H1 (cell line): ENCODE data around the gene MFN1. TPM values are rescaled to one million over a fixed set of nuclear protein-coding genes. Genes with fewer than 3 reads are reported as not detected.

Source experiments
- CTCF ChIA-PET: fragments of 300-600 bp; sonication (Branson Sonifier 250); formaldehyde crosslinking; loops from one replicate; lab custom pipeline; 2021; ENCODE audit not compliant: partially characterized antibody; lab: Charles Lee
- POLR2A ChIA-PET: fragments of 300-600 bp; sonication (Branson Sonifier 250); formaldehyde crosslinking; loops from one replicate; lab custom pipeline; 2021; ENCODE audit warnings: inconsistent platforms; ENCODE audit not compliant: partially characterized antibody; lab: Charles Lee
- DNase-seq, 2 experiments: peaks; one replicate each; pipeline versions ENCODE4 v3.0.0 to v3.0.0-alpha.2; 2010 to 2022; ENCODE audit warnings: low spot score in 2 of 2, low read depth in 1 of 2, mixed read lengths in 1 of 2
- FAIRE-seq: peaks from 2 replicates; lab custom pipeline; 2011; peaks lifted over from hg19 to GRCh38; lab: Jason Lieb, UNC
- H2AFZ ChIP-seq: 2 replicates; pipeline ENCODE4 v1.8.1; 2012; ENCODE audit warnings: low read length, inconsistent platforms
- H2AK5ac ChIP-seq: 2 replicates; pipeline ENCODE4 v1.6.1; 2013; ENCODE audit warnings: low read depth, low read length
- H2BK120ac ChIP-seq: replicated peaks from 2 replicates; pipeline ENCODE3; 2013; ENCODE audit warnings: low read depth, low read length, inconsistent platforms
- H2BK12ac ChIP-seq: 2 replicates; pipeline ENCODE4 v1.6.1; 2013; ENCODE audit warnings: low read depth, low read length
- H2BK15ac ChIP-seq: 2 replicates; pipeline ENCODE4 v1.6.1; 2013; ENCODE audit warnings: low read length
- H2BK20ac ChIP-seq: 2 replicates; pipeline ENCODE4 v1.6.1; 2013; ENCODE audit warnings: low read length
- H2BK5ac ChIP-seq: 2 replicates; pipeline ENCODE4 v1.6.1; 2013; ENCODE audit warnings: low read depth, low read length
- H3K14ac ChIP-seq: 2 replicates; pipeline ENCODE4 v1.6.1; 2013; ENCODE audit warnings: inconsistent platforms; ENCODE audit not compliant: insufficient read length
- H3K18ac ChIP-seq: 2 replicates; pipeline ENCODE4 v1.6.1; 2013; ENCODE audit warnings: low read length; ENCODE audit errors: extremely low read depth
- H3K23ac ChIP-seq: 2 replicates; pipeline ENCODE4 v1.6.1; 2013; ENCODE audit warnings: inconsistent platforms; ENCODE audit not compliant: insufficient read length
- H3K23me2 ChIP-seq: 2 replicates; pipeline ENCODE4 v1.6.1; 2013; ENCODE audit warnings: low read depth, low read length
- H3K27ac ChIP-seq: 2 replicates; pipeline ENCODE4 v1.6.1; 2011; ENCODE audit warnings: low read depth, low read length, inconsistent platforms
- H3K27me3 ChIP-seq, 4 experiments: replicated peaks in 1 of 4; 1 replicate in 1 of 4; 2 replicates in 3 of 4; pipeline versions ENCODE4 v1.6.1 to v1.8.1; 2011 to 2013; ENCODE audit warnings: low read length in 3 of 4, mild to moderate bottlenecking in 3 of 4, inconsistent platforms in 2 of 4, mixed read lengths in 2 of 4, moderate library complexity in 1 of 4; ENCODE audit not compliant: control insufficient read depth in 3 of 4, insufficient read depth in 3 of 4; ENCODE audit errors: extremely low read depth in 1 of 4
- H3K36me3 ChIP-seq, 4 experiments: 2 replicates each; pipeline versions ENCODE4 v1.6.1 to v1.8.1; 2011 to 2013; ENCODE audit warnings: mild to moderate bottlenecking in 4 of 4, low read length in 3 of 4, moderate library complexity in 2 of 4, control low read depth in 1 of 4, inconsistent platforms in 1 of 4; ENCODE audit not compliant: insufficient read depth in 4 of 4, control insufficient read depth in 2 of 4
- H3K4ac ChIP-seq: replicated peaks from 2 replicates; pipeline ENCODE3; 2013; ENCODE audit warnings: low read length, low read depth, mixed read lengths, inconsistent platforms; ENCODE audit not compliant: insufficient read length
- H3K4me1 ChIP-seq, 4 experiments: replicated peaks in 1 of 4; 1 replicate in 1 of 4; 2 replicates in 3 of 4; pipeline versions ENCODE4 v1.6.1 to v1.8.1; 2011 to 2013; ENCODE audit warnings: low read length in 3 of 4, inconsistent platforms in 2 of 4, mixed read lengths in 1 of 4; ENCODE audit not compliant: insufficient read depth in 4 of 4, control insufficient read depth in 3 of 4
- H3K4me2 ChIP-seq, 2 experiments: 2 replicates each; pipeline versions ENCODE4 v1.6.1 to v1.8.1; 2011 to 2013; ENCODE audit warnings: low read depth in 2 of 2, low read length in 2 of 2, control low read depth in 1 of 2, inconsistent platforms in 1 of 2, mild to moderate bottlenecking in 1 of 2; ENCODE audit not compliant: insufficient read depth in 1 of 2
- H3K4me3 ChIP-seq, 4 experiments: fragments of 200-600, 300-600 bp in 1 of 4; sonication (generic), shearing (Covaris generic), sonication (Bioruptor Twin) in 1 of 4; 2 replicates each; pipeline versions ENCODE4 v1.5.1 to v1.8.1; 2011 to 2016; ENCODE audit warnings: low read length in 4 of 4, low read depth in 3 of 4, control low read depth in 2 of 4, inconsistent platforms in 2 of 4, mild to moderate bottlenecking in 2 of 4, mixed read lengths in 1 of 4, moderate library complexity in 1 of 4; ENCODE audit not compliant: insufficient read depth in 2 of 4; ENCODE audit errors: extremely low read depth in 1 of 4
- H3K56ac ChIP-seq: replicated peaks from 2 replicates; pipeline ENCODE3; 2013; ENCODE audit warnings: low read depth, mild to moderate bottlenecking, mixed read lengths, low read length, inconsistent platforms; ENCODE audit not compliant: insufficient read length
- H3K79me1 ChIP-seq: 2 replicates; pipeline ENCODE4 v1.6.1; 2013; ENCODE audit warnings: low read depth, low read length, control low read depth
- H3K79me2 ChIP-seq, 2 experiments: 2 replicates each; pipeline versions ENCODE4 v1.6.1 to v1.8.1; 2012 to 2013; ENCODE audit warnings: low read length in 2 of 2, mild to moderate bottlenecking in 2 of 2, inconsistent platforms in 1 of 2; ENCODE audit not compliant: insufficient read depth in 2 of 2, control insufficient read depth in 1 of 2
- H3K9ac ChIP-seq, 4 experiments: replicated peaks in 1 of 4; 1 replicate in 1 of 4; 2 replicates in 3 of 4; pipeline versions ENCODE4 v1.6.1 to v1.8.1; 2011 to 2013; ENCODE audit warnings: low read depth in 3 of 4, low read length in 3 of 4, control low read depth in 2 of 4, mild to moderate bottlenecking in 2 of 4, moderate library complexity in 2 of 4, inconsistent platforms in 1 of 4; ENCODE audit errors: extremely low read depth in 1 of 4
- H3K9me3 ChIP-seq, 2 experiments: 2 replicates each; pipeline versions ENCODE4 v1.6.1 to v1.8.1; 2012 to 2013; ENCODE audit warnings: mild to moderate bottlenecking in 2 of 2, moderate library complexity in 2 of 2, control low read depth in 1 of 2, inconsistent platforms in 1 of 2, low read depth in 1 of 2, low read length in 1 of 2, mixed read lengths in 1 of 2; ENCODE audit not compliant: insufficient read depth in 2 of 2
- H4K20me1 ChIP-seq, 2 experiments: replicated peaks in 1 of 2; 2 replicates each; pipeline versions ENCODE3 to v1.8.1; 2011 to 2013; ENCODE audit warnings: inconsistent platforms in 2 of 2, low read length in 2 of 2, mild to moderate bottlenecking in 1 of 2; ENCODE audit not compliant: insufficient read depth in 2 of 2, control insufficient read depth in 1 of 2
- H4K5ac ChIP-seq: 2 replicates; pipeline ENCODE4 v1.6.1; 2013; ENCODE audit warnings: low read length, low read depth, mixed read lengths, inconsistent platforms; ENCODE audit not compliant: insufficient read length
- H4K8ac ChIP-seq: 2 replicates; pipeline ENCODE4 v1.8.0; 2013; ENCODE audit warnings: mild to moderate bottlenecking, moderate library complexity, low read length, inconsistent platforms; ENCODE audit not compliant: insufficient read depth; ENCODE audit errors: extremely low read depth
- H4K91ac ChIP-seq: replicated peaks from 2 replicates; pipeline ENCODE3; 2013; ENCODE audit warnings: low read length, mixed read lengths, inconsistent platforms; ENCODE audit not compliant: insufficient read length
- BCL11A ChIP-seq, 2 experiments: IDR thresholded peaks; one replicate each; pipeline ENCODE4 v1.6.1; 2011; ENCODE audit warnings: low read depth in 2 of 2, low read length in 2 of 2, mild to moderate bottlenecking in 2 of 2
- CBX5 ChIP-seq: fragments of 300-800, 300-1000 bp; sonication (generic); IDR thresholded peaks from 2 replicates; pipeline ENCODE4 v1.7.1; 2016; ENCODE audit warnings: antibody characterized with exemption, low read length, low read depth
- CHD2 ChIP-seq: IDR thresholded peaks from 2 replicates; pipeline ENCODE4 v1.6.1; 2012; ENCODE audit warnings: low read length, improper control_type of control experiment
- CTBP2 ChIP-seq: IDR thresholded peaks from 2 replicates; pipeline ENCODE4 v1.7.0; 2011; ENCODE audit warnings: borderline replicate concordance, mild to moderate bottlenecking, moderate library complexity, mixed read lengths, low read length; ENCODE audit not compliant: insufficient read depth, insufficient read length
- EGR1 ChIP-seq: IDR thresholded peaks from 2 replicates; pipeline ENCODE4 v1.6.1; 2011; ENCODE audit warnings: low read depth, low read length, borderline replicate concordance
- HDAC6 ChIP-seq: IDR thresholded peaks from one replicate; pipeline ENCODE4 v1.7.1; 2012; ENCODE audit warnings: low read depth, mild to moderate bottlenecking, inconsistent platforms, low read length, moderate library complexity
- PHF8 ChIP-seq: fragments of 200-600 bp; sonication (generic); conservative IDR thresholded peaks from 2 replicates; pipeline ENCODE4 v1.7.1; 2012; ENCODE audit warnings: low read depth, mild to moderate bottlenecking, inconsistent platforms, low read length, moderate library complexity
- POLR2A ChIP-seq, 2 experiments: IDR thresholded peaks; 1 replicate in 1 of 2; 2 replicates in 1 of 2; pipeline ENCODE4 v1.6.1; 2011; ENCODE audit warnings: low read depth in 2 of 2, low read length in 2 of 2, mild to moderate bottlenecking in 2 of 2; ENCODE audit errors: control extremely low read depth in 1 of 2
- RXRA ChIP-seq: IDR thresholded peaks from 2 replicates; pipeline ENCODE4 v1.6.1; 2011; ENCODE audit warnings: low read depth, mild to moderate bottlenecking, low read length, moderate library complexity; ENCODE audit not compliant: insufficient read depth
- SAP30 ChIP-seq: fragments of 300-600 bp; sonication (generic); IDR thresholded peaks from 2 replicates; pipeline ENCODE4 v1.7.1; 2012; ENCODE audit warnings: low read length, moderate library complexity, mild to moderate bottlenecking, inconsistent platforms; ENCODE audit not compliant: insufficient read depth, insufficient replicate concordance
- SP1 ChIP-seq: IDR thresholded peaks from 2 replicates; pipeline ENCODE4 v1.6.1; 2011; ENCODE audit warnings: low read depth, low read length
- SP4 ChIP-seq: IDR thresholded peaks from 2 replicates; pipeline ENCODE4 v1.6.1; 2012; ENCODE audit warnings: low read length, inconsistent platforms
- TEAD4 ChIP-seq: IDR thresholded peaks from 2 replicates; pipeline ENCODE4 v1.6.1; 2012; ENCODE audit warnings: low read depth, low read length, inconsistent platforms, mixed read lengths
- WGBS, 2 experiments: shearing (Covaris generic) in 1 of 2; methylation state at CpG; one replicate each; pipeline versions ENCODE4 v1.1.6 to v1.1.7; 2013 to 2015; ENCODE audit warnings: low lambda C conversion rate in 2 of 2, mixed read lengths in 2 of 2, inconsistent platforms in 1 of 2, low coverage in 1 of 2, missing lambda C conversion rate in 1 of 2; ENCODE audit not compliant: insufficient replicate concordance in 2 of 2, insufficient coverage in 1 of 2, insufficient read length in 1 of 2; ENCODE audit errors: extremely low coverage in 1 of 2, missing lambda C conversion rate in 1 of 2; 5-methylcytosine and 5-hydroxymethylcytosine counted together
- polyA plus RNA-seq, 7 experiments: library from polyadenylated mRNA; depleted of rRNA in 3 of 7; stranded (reverse) in 5 of 7; unstranded in 2 of 7; fragments of >200 nt in 5 of 7; fragments of 200-250 nt in 2 of 7; gene quantifications; 1 replicate in 5 of 7; 2 replicates in 1 of 7; 4 replicates in 1 of 7; pipeline versions ENCODE4 v1.2.1 to v1.2.3, GENCODE V29; 2011 to 2013; ENCODE audit warnings: missing spikeins in 2 of 7, mixed read lengths in 2 of 7
- total RNA-seq: library from RNA; stranded (reverse); fragmentation: NEBNext Ultra II Directional; extraction: Animal tissue kit (Norgen Biotek cat#: 25700); gene quantifications from 2 replicates; pipeline ENCODE4 v1.2.1, GENCODE V29; 2021
- TF ChIP-seq, protein P1 (sequence below): IDR thresholded peaks from 2 replicates; pipeline ENCODE4 v1.6.1; 2012; ENCODE audit warnings: inconsistent platforms

MFN1 gene
- total and polyA plus RNA-seq, 2 of the 8 experiments (the other 6 are each of a cell fraction or from before 2014, with no cell fraction given), result 9.1 to 35.6 TPM

DNA sequence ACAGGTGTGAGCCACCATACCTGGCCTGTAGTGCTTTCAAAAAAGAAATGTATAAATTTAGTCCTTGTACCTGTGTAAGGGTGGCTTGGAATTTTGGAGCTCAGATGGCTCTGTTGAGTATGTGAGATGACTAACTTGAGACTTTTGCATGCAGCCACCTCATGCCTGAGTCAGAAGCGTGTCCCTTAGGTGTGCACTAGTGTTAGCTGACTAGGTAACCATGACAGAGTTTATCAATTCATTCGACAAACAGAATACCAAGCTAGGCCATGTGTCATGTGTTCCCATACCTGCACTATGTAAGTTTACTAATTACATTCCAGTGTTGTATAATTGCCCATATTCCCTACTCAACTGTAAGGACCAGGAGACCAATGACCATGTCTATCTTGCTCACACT is 28.6 kb upstream of the MFN1 start:
- POLR2A ChIA-PET, result interaction anchor here (0.6 kb wide), 1 partner anchor 480 kb away, joined by 3 read pairs; no protein-coding TSS in a partner anchor
- H3K79me1 ChIP-seq, result no peaks in the 10 kb centered on the region
- peaks cover 4% of the 10 kb centered on the region; the same call in 1 of the 2 replicates for H3K23me2 ChIP-seq
- H2BK20ac ChIP-seq, result no peak overlapping the region
- H2BK5ac ChIP-seq, result no peak overlapping the region
- no peak overlapping the region; the same call in 1 of the 2 replicates for H2BK15ac ChIP-seq
- H3K23ac ChIP-seq, result no peak overlapping the region
- H2BK12ac ChIP-seq, result no peak overlapping the region
- no peak overlapping the region for H4K8ac ChIP-seq
- H3K36me3 ChIP-seq, result no peaks in the 10 kb centered on the region
- H3K18ac ChIP-seq, result no peak overlapping the region
- H2AFZ ChIP-seq, result no peak overlapping the region
- no peak overlapping the region for H3K9ac ChIP-seq
- H3K4ac ChIP-seq, result no peak overlapping the region
- no peaks in the 10 kb centered on the region for H3K9me3 ChIP-seq
- H4K5ac ChIP-seq, result no peak overlapping the region
- no peak overlapping the region for H2BK120ac ChIP-seq
- H3K4me1 ChIP-seq, result peaks cover 0 to 6% (median 1%) of the 10 kb centered on the region in 4 experiments; a peak in 3 of 7 replicates
- no peak for DNase-seq
- TF ChIP-seq CTBP2 (no peak), RXRA (no peak), HDAC6 (no peak), SP4 (no peak), EGR1 (no peak), SAP30 (no peak), CHD2 (no peak), POLR2A (IDR thresholded peaks at IDR 0.05; ENCODE audit: control extremely low read depth in 1 of 2, low read depth in 2 of 2, low read length in 2 of 2) (no peak), CBX5 (no peak), PHF8 (no peak), BCL11A (IDR thresholded peaks at IDR 0.05; ENCODE audit: low read depth in 2 of 2, low read length in 2 of 2) (no peak), TEAD4 (no peak), SP1 (no peak)
- TF ChIP-seq, protein P1, sequence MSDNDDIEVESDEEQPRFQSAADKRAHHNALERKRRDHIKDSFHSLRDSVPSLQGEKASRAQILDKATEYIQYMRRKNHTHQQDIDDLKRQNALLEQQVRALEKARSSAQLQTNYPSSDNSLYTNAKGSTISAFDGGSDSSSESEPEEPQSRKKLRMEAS, result no peak
- TF ChIP-seq, all 59 proteins: peak for 0
- H3K79me2 ChIP-seq, result peaks cover 0 to 4% of the 10 kb centered on the region in 2 experiments; a peak in 3 of 4 replicates
- CTCF ChIA-PET, result interaction anchor here (1.3 to 9.6 kb wide), 3 partner anchors 105 to 248 kb away, joined by 3 to 81 read pairs (median 30); partner anchors contain the start of genes PIK3CA and ZMAT3
- H3K27ac ChIP-seq, result no peak overlapping the region
- FAIRE-seq, result no peak
- no peak overlapping the region for H3K4me3 ChIP-seq
- H2AK5ac ChIP-seq, result no peak overlapping the region
- H4K91ac ChIP-seq, result no peak overlapping the region
- 100% methylated on average over 2 of the region's 2 CpGs; no CpG with 5 or more reads in 1 of the 2 experiments for WGBS, 2 experiments
- H3K4me2 ChIP-seq, result no peak overlapping the region
- H3K56ac ChIP-seq, result no peak overlapping the region
- no peaks in the 10 kb centered on the region for H4K20me1 ChIP-seq
- no peak overlapping the region for H3K14ac ChIP-seq
- H3K27me3 ChIP-seq, result no peaks in the 10 kb centered on the region
